Ramos (cell line): Measurements from ENCODE around the gene DMD.
"Not testable (repeated sequence)": the region's sequence is repeated elsewhere in the genome, so short reads cannot be mapped to it uniquely, and the experiment has no call there.

Experiments
- in situ Hi-C: fragments of 300-500 bp; cut with MboI; formaldehyde crosslinking; loops from one replicate; pipeline ENCODE4 v1.14.3; 2022; ENCODE audit warnings: low sequenced_read_pairs; ENCODE audit not compliant: unreplicated experiment

Gene DMD

DNA sequence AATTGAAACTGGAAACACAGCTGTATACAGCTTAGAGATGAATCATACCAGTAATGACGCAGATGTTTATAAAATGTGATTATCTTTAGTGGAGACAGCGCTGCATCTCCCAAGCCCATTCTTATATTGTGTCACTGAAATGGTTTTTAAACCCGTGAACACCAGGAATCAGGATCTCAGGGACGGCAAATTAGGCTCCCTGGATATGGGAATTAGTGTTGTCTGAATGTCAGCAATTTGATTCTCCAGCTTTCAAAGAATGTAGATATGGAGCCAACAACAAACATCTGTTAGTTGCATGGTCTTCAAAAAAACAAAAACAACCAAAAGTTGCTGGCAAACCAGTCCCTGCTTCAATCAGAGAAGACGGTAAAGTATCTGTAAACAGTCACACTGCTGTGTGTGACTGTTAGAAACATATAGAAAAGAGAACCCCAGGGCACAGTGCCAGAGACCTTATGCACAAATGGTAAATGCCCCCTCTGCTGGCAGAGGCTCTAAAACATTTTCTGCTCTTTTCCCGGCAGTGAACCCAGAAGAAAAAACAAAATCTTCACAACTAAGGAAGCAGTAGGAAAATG, 1787.7 kb downstream of the DMD start:
- in situ Hi-C loops: no loop called here

DNA sequence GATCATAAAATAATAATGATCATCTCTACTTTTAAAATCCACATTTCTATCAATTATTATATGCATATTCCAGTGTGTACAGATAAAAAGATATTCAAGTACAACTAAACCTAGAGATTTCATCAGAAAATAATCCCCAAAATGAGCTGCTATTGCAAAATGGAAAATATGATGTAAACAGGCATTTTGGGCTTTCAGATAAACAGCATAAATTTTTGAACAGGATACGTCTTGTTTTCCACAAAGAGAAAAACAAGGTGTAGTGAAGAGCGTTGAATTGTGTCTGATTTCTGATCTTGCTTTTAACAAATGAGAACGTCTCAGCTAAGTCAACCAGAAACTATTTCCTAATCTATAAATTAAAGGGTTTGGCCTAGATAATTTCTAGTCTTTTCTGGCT, 1789.9 kb downstream of the DMD start:
- in situ Hi-C loops: no loop called here

DNA sequence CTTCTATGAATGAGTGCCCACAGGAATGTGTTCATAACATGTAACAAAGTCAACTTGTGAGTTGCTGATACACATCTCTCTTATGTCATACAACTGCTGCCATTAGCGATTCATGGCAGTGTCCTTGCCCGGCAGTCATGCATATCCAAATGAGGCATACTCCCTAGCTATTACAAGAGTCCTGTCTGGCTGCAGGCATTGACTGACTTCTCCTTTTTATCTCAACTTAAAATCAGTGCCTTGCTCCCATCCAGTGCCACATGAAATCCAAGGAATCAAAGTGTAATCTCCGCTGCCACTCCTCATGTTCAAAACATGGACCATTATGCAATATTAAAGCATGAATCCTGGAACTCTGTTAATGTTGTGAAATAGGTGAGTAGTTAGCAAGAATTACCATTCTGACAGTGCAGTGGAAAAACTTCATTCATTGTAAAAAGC, 1790.6 kb downstream of the DMD start:
- in situ Hi-C loops: no loop called here

DNA sequence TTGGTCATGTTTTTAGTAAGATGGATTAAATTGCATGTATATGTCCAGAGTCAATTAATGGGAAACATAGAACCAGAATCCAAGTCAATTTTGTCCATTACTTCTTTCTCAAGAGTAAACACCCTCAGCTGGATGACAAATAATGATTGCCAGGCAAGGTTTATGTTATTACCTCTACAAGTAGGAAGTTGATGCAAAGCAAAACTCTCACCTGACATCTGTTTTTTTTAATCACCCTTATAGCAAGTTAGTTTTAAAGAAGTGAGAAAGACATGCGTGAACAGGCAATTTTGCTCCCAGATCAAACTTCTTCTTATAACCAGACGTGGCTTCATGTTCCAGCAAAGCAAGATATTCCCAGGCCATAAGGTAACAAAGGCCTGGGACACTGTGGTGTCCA, 1791.0 kb downstream of the DMD start:
- in situ Hi-C loops: no loop called here

DNA sequence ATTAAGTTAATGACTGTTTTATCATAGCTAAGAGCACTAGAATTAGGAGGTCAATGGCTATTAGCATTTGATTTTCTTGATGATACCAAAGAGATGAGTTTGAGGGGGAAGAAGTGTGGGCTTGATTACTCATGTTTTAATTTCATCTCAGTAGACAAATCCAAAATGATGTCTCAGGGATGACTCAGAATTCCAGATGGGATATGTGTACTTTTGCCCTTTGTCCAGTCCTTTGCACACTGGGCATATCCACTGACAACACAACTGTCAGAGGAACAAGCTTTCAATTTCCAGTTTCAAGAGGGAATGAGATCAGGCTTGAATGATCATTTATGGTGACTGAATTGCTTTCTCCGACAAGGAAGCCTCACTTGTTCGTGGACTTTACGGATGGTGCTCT, 1814.2 kb downstream of the DMD start:
- in situ Hi-C loops: no loop called here

DNA sequence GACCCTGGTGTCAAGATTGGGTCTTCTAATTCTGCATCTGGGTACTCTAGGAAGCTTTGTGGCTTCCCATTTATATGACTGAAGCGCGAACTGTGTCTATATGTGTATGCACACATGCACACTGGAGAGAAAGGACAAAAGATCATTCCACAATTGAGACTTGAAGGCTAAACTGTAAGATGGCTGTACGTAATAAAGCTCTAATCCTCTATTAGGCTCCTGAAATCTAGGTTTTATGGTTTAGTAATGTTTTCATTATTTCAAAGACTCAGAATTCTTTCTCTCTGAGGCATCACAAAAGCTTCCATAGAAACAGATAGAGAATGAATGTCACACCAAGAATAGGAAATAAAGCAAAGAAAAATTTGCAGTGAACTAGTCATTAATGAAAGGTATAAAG, 1818.8 kb downstream of the DMD start:
- in situ Hi-C loops: no loop called here

DNA sequence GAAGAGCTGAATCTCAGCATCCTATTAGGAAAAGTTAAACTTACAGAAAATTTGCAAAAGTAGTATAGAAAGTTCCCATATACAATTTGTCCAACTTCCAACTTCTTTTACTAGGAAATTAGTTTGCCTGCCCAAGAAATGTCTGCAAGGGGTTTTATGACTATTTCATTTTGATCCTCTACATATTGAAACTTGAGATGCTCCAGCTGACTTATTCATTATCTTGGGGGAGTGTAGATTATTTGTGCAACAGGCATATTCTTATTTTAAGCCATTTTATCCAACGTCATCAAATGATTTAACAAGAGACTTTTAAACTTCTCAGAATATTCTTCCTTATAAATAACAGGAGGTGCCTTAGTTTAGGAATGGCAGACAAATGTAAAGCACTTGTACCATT, 1822.4 kb downstream of the DMD start:
- in situ Hi-C loops: no loop called here

DNA sequence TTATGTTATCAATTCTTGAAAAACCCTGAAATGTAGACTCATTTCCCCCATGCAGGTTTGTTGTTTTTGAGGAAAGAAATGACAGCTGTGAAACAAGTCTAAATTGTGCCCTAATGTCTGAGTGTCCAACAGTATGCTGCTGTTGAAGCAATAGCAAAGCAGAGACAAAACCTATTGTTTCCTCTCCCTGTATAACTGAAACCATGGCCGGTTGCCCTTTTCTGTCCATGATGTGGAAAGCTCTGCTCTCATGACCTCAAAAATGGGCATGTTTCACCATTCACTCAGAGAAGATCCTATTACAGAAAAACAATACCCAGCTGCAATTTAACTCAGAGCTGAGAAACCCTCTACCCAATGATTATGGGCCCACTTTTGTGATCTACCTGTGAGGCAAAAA, 1826.9 kb downstream of the DMD start:
- in situ Hi-C loops: no loop called here

DNA sequence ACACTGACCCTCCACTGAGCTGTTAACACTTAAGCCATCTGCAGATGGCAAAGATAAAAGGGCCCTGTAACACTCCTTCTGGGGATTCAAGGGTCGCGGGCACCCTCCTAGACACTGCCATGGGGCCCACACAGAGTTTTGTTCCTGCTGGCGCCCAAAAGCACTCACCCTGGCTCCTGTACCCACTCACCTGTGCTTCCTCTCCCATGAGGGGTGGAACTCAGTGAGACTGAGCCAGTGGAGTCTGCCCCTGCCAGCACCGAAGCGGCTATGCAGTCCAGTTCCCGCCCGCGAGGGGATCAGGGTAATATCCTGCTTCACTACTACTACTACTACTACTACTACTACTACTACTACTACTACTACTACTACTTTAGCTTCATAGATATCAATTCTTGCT, 1827.4 kb downstream of the DMD start:
- in situ Hi-C loops: no loop called here

DNA sequence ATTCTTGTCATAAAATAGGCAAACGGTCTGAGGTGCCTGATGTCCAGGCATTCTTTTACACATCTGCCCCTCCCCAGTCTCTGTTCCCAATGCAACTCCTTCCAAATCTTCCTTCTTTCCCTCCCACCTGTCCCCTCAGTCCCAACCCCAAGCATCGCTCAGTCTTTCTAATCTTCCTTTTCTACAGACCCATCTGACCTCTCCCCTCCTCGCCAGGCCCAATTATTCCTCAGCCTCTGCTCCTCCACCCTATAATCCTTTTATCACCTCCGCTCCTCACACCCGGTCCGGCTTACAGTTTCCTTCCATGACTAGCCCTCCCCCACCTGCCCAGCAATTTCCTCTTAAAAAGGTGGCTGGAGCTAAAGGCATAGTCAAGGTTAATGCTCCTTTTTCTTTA, 1832.4 kb downstream of the DMD start:
- in situ Hi-C loops: not testable (repeated sequence)

DNA sequence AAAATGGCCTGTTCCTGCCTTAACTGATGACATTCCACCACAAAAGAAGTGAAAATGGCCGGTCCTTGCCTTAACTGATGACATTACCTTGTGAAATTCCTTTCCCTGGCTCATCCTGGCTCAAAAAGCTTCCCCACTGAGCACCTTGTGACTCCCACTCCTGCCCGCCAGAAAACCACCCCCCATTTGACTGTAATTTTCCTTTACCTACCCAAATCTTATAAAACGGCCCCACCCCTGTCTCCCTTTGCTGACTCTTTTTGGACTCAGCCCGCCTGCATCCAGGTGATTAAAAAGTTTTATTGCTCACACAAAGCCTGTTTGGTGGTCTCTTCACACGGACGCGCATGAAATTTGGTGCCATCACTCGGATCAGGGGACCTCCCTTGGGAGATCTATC, 1833.5 kb downstream of the DMD start:
- in situ Hi-C loops: not testable (repeated sequence)

DNA sequence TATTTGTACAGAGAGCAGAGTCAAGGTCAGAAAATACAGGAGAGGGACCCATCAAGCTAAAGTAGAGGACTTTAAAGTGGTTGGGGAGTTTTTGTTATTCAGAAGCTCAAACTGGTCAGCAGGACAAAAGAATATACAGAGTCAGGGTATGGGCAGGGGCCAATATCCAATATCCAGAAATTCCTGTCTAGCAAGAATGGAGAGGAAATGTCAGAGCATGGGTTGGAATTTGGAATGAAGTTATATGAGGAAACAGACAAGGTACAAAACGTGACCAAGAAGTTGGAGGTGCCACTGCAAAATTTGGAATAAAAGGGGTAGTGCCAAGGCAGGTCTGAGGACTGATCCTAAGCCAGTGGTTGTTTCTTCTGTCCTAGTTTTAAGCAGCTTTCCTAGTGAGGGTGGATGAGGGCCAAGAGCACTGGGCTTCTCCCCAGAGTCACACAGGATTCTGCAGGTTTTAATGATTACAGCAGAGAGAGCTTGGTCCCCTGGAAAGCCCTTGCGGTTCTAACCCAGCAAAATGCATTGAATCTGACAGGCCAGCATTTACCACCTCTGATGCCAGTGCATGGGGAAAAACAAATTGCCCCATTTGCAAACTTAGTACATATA, 1834.8 kb downstream of the DMD start:
- in situ Hi-C loops: no loop called here

DNA sequence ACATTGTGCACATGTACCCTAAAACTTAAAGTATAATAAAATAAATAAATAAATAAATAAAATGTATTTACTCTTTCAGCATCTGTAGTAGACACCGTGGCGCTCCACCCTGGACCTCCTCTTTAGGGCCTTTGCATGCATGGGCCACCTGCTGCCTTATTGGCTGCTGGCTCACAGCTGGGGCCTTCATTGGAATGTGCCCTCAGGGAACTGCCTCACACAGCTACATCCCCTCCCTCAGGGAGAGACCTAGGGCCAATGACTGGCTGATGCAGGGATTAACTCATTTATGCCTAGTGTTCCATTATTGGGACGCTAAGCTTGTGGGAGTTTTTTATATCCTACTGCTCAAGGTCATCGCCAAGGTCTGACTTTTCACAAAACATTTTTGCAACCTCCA, 1836.6 kb downstream of the DMD start:
- in situ Hi-C loops: no loop called here

DNA sequence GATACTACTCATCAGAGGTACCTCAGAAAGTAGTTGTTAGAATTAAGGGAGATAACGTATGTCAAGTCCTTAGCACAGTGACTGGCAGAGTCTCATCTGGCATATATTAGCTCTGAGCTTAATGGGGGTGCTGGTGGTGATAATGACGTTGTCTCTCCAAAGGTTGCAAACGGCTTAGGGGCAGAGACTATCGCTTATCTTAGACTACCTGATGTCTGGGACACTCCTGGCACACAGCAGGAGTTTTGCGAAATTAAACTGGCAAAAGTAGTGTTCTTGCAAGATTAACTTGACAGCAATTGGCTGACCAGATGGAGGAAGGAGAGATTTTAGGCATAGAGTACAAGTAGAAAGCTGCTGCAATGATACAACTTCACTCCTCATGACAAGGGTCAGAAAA, 1839.4 kb downstream of the DMD start:
- in situ Hi-C loops: no loop called here

DNA sequence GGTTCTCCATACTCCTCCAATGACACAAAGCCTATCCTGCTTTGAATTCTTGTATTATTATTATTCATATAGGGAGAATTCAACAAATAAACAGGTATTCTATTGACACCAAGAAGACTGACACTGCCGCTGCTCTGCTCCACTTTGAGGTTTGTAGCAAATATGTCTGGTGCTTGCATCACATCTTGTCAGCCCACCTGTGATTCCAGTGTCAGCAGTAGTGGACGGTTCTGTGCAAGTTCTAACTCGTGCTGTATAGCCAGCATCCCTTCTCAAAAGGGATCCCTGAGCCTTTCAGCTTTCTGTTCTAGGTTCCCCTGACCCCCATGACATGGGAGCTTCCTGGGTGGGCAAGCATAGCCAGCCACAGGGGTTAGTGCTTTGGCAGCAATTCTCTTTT, 1843.5 kb downstream of the DMD start:
- in situ Hi-C loops: no loop called here

DNA sequence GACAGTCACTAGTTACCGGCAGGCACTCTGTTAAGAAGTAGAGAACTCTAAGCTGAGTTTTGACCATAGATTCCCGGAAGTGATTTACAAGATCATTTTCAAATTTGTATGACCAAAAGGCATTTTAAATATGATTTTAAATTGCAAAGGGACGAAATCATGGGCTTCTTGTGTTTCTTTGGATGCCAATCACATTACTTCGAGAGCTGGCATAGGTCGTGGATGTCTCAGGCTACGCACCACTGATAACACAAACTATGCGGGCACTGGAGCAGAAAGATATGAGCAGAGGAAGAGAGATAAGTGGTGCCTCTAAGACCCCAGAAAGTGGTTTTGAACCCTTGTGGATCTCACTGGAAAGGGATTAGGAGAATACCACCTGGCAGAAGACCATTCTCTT, 1845.3 kb downstream of the DMD start:
- in situ Hi-C loops: no loop called here

DNA sequence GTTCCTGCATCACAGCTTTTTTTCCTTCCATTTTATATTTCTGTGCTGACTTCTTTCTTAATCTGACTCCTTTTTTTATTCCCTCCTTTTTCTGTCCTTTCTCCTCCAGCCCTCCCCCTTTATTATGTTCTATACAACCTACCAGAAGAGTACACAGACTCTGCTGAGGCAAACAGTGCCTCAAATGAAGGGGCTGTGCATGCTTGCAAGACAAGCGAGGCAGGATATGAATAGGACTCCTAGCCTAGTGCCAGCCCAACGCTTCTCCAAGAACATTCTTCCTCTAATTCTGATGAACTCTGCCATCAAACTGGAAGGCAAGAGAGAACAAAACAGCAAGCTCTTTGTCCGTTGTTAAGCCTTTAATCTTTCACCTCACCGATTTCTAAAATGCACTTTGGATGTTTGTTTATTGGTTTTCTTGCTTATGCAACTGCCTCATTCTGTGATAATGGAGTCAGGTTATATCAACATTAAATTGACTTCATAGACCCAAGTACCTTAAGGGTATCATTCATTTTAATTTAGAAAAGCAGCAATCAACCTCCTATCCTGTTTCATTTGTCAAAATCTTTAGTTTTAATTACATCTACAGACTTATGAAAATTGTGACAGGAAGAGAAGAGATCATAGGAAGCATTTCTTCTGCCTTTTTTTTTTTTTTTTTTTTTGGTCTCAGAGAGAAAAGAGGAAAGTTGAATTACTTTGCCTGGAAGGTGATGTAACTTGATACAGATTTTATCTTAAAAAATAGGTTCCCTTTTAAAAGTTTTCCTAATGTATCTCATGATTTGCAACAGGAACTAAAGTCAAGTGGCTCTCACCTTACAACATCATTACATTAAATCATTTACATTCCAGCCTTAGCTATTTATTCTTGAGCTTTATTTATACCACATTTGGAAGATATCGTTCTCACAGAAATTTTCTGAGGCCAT, 1854.8 kb downstream of the DMD start:
- in situ Hi-C loops: no loop called here

DNA sequence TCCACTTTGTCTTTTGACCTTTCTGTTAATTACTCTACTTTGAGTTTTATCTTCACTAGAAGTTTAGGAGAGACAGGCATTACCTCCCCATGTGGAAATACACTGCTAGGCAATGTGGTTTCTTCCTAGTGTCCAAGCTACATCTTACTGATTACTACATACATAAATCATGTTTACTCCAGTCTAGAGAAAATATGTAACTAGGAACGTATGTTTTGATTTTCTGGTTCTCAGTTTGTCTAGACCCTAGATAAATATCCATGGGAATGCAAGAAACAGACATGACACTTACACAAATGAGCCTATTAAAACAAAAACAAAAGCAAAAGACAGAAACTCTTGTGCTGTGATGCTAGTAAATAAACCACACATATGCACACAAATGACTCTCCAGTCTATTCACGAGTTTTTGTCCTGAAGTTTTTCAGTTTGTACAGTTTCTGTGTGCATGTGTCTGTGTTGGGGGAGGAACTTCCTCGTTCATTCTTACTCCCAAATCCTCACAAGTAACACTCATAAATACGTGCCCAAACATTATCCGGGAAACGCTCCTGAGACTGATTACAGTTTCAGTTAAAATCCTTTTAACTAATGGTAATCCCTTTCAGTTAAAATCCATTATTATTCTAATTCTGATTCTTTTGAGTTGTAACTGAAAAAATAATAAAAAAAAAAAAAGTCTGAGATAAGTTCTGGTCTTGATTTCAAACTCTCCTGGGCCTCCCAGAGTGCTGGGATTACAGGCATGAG, 1856.0 kb downstream of the DMD start:
- in situ Hi-C loops: no loop called here

DNA sequence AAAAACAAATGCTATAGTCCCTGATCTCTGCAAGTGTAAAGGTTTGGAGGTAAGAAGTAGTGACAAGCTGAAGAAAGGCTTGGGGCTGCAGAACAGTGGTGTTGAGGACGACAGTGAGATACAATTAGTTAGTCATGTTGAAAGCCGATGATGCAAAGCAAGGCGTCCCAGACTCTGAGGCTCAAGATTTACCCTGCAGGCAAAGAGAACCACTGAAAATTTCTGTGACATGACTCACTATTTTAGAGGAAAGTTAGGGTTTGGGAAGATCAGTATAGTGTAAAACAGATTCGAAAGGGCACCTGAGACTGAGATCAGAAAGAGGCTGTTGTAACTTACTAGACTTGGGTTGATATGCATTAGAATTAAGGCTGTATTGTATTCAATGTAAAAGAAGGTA, 1858.3 kb downstream of the DMD start:
- in situ Hi-C loops: no loop called here

DNA sequence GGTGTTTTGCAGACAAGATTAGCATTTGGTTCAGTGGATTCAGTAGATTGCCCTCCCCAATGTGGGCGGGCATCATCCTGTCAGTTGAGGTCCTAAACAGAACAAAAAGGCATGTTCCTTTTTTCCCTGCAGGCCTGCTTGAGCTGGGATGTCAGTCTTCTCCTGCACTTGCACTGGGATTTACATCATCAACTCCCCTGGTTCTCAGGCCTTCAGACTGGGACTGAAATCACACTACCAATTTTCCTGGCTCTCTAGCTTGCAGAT, 1860.6 kb downstream of the DMD start:
- in situ Hi-C loops: no loop called here

DNA sequence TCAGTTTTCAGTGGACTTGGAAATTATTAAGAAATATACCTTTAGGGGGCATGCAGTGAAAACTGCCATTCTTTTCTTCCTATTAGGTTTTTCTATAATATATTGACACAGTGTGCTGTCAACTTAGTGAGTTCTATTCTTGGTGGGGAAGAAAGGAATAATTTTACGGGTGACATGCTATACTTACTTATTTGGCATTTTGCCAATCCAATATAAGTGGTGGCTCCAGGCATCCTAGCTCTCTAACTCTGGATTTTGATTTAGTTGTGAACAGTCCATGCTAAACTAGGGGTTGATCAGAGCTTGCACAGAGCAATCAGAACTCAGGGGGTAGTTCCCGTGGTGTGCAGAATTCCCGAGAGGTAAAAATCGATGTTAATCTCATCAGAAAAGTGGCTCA, 1861.8 kb downstream of the DMD start:
- in situ Hi-C loops: no loop called here
